GM18511 (cell line): ENCODE measurements around the gene HS3ST3A1.
"Not testable (repeated sequence)": the region's sequence is repeated elsewhere in the genome, so short reads cannot be mapped to it uniquely, and the experiment has no call there.

ENCODE experiments used
- ATAC-seq: cut with Tn5 transposase; IDR thresholded peaks from one replicate; pipeline ENCODE4 v1.9.1; 2021; ENCODE audit warnings: mild to moderate bottlenecking, moderate library complexity; ENCODE audit not compliant: unreplicated experiment

Gene HS3ST3A1

GRCh38 chr17:13498184-13498583, 103.5 kb downstream of the HS3ST3A1 start:
- ATAC-seq: no peak

- ATAC-seq: not testable (repeated sequence)
Observed at GRCh38 chr17:13496553-13497056, 105.1 kb downstream of the HS3ST3A1 start.

GRCh38 chr17:13495423-13495822, 106.3 kb downstream of the HS3ST3A1 start:
- no peak for ATAC-seq

- no peak for ATAC-seq
Observed at GRCh38 chr17:13492737-13493122, 109.0 kb downstream of the HS3ST3A1 start.

- no peak for ATAC-seq
Observed at GRCh38 chr17:13491916-13492736, 109.6 kb downstream of the HS3ST3A1 start.

GRCh38 chr17:13491491-13491890, 110.2 kb downstream of the HS3ST3A1 start:
- ATAC-seq: no peak

- ATAC-seq: no peak
Observed at GRCh38 chr17:13490906-13491482, 110.7 kb downstream of the HS3ST3A1 start.

GRCh38 chr17:13490427-13490826, 111.3 kb downstream of the HS3ST3A1 start:
- no peak for ATAC-seq

- no peak for ATAC-seq
Observed at GRCh38 chr17:13485327-13485726, 116.4 kb downstream of the HS3ST3A1 start.

GRCh38 chr17:13484020-13484419, 117.7 kb downstream of the HS3ST3A1 start:
- ATAC-seq: no peak

GRCh38 chr17:13480877-13481276, 120.9 kb downstream of the HS3ST3A1 start:
- ATAC-seq: no peak

GRCh38 chr17:13478326-13478830, 123.4 kb downstream of the HS3ST3A1 start:
- ATAC-seq: no peak

- no peak for ATAC-seq
Observed at GRCh38 chr17:13477180-13477611, 124.5 kb downstream of the HS3ST3A1 start.

- no peak for ATAC-seq
Observed at GRCh38 chr17:13476720-13477119, 125.0 kb downstream of the HS3ST3A1 start.

GRCh38 chr17:13475574-13476223, 126.0 kb downstream of the HS3ST3A1 start:
- no peak for ATAC-seq

GRCh38 chr17:13474073-13474800, 127.5 kb downstream of the HS3ST3A1 start:
- no peak for ATAC-seq

GRCh38 chr17:13465678-13466077, 136.1 kb downstream of the HS3ST3A1 start:
- no peak for ATAC-seq

GRCh38 chr17:13462673-13463124, 139.0 kb downstream of the HS3ST3A1 start:
- no peak for ATAC-seq

GRCh38 chr17:13462146-13462545, 139.6 kb downstream of the HS3ST3A1 start:
- no peak for ATAC-seq

- ATAC-seq: no peak
Observed at GRCh38 chr17:13460261-13461000, 141.3 kb downstream of the HS3ST3A1 start.
